OCI-LY3 (cell line): ENCODE results near the gene AGO3.

Experiments
- H2AFZ ChIP-seq: fragments of 200-600, 300-600 bp; shearing (Covaris generic); 2 replicates; pipeline ENCODE4 v1.6.0; 2014; ENCODE audit warnings: antibody characterized with exemption, low read depth, low read length
- H3K27ac ChIP-seq: fragments of 200-600, 300-600 bp; sonication (generic); 2 replicates; pipeline ENCODE4 v1.5.1; 2014; ENCODE audit warnings: mild to moderate bottlenecking, low read length, moderate library complexity, mixed read lengths
- H3K27me3 ChIP-seq: fragments of 200-600, 300-600 bp; sonication (generic); 2 replicates; pipeline ENCODE4 v1.6.1; 2014; ENCODE audit warnings: low read depth, low read length, mixed read lengths
- H3K36me3 ChIP-seq: fragments of 200-600, 300-600 bp; sonication (generic); replicated peaks from 2 replicates; pipeline ENCODE3; 2014; ENCODE audit warnings: low read depth, low read length, mixed read lengths
- H3K4me1 ChIP-seq: fragments of 300-600, 200-600 bp; sonication (generic); 2 replicates; pipeline ENCODE4 v1.6.1; 2014; ENCODE audit warnings: low read length, mixed read lengths
- H3K4me2 ChIP-seq: fragments of 200-600, 300-600 bp; sonication (generic); 2 replicates; pipeline ENCODE4 v1.6.1; 2014; ENCODE audit warnings: low read length, mixed read lengths
- H3K4me3 ChIP-seq: fragments of 300-600, 200-600 bp; sonication (generic); 2 replicates; pipeline ENCODE4 v1.5.1; 2014; ENCODE audit warnings: antibody characterized with exemption, mild to moderate bottlenecking, low read length, moderate library complexity
- H3K79me2 ChIP-seq: fragments of 300-600, 200-600 bp; shearing (Covaris generic); 2 replicates; pipeline ENCODE4 v1.6.1; 2014; ENCODE audit warnings: mild to moderate bottlenecking, low read length, mixed read lengths
- H3K9ac ChIP-seq: fragments of 300-600, 200-600 bp; shearing (Covaris generic); 2 replicates; pipeline ENCODE4 v1.6.0; 2014; ENCODE audit warnings: mild to moderate bottlenecking, low read length, moderate library complexity
- H3K9me3 ChIP-seq: fragments of 200-600, 300-600 bp; shearing (Covaris generic); 2 replicates; pipeline ENCODE4 v1.6.1; 2014; ENCODE audit warnings: low read length, mixed read lengths; ENCODE audit not compliant: insufficient read depth
- H4K20me1 ChIP-seq: fragments of 200-600, 300-600 bp; sonication (generic); 2 replicates; pipeline ENCODE4 v1.6.1; 2016; ENCODE audit warnings: low read length, mixed read lengths; ENCODE audit not compliant: insufficient read depth
- CTCF ChIP-seq: fragments of 200-600, 300-600 bp; sonication (generic); IDR thresholded peaks from 2 replicates; pipeline ENCODE4 v1.5.1; 2014; ENCODE audit warnings: antibody characterized with exemption, low read length, low read depth
- EZH2phosphoT487 ChIP-seq: fragments of 200-600 bp; shearing (Covaris generic); IDR thresholded peaks from 2 replicates; pipeline ENCODE4 v1.6.1; 2018; ENCODE audit warnings: antibody characterized with exemption, mixed run types, low read depth

Gene AGO3

GRCh38 chr1:36031441-36031840, 100.5 kb downstream of the AGO3 start:
- no peak for TF ChIP-seq CTCF
- TF ChIP-seq EZH2phosphoT487, result no peak

GRCh38 chr1:36034692-36035091, 103.8 kb downstream of the AGO3 start:
- no peaks in the 10 kb centered on the region for H3K9me3 ChIP-seq
- no peaks in the 10 kb centered on the region for H3K79me2 ChIP-seq
- H3K4me2 ChIP-seq, result no peak overlapping the region
- H3K4me3 ChIP-seq, result no peak overlapping the region
- no peaks in the 10 kb centered on the region for H3K4me1 ChIP-seq
- H3K36me3 ChIP-seq, result no peaks in the 10 kb centered on the region
- no peaks in the 10 kb centered on the region for H4K20me1 ChIP-seq
- H3K9ac ChIP-seq, result no peak overlapping the region
- no peak overlapping the region for H3K27ac ChIP-seq
- TF ChIP-seq CTCF (no peak), EZH2phosphoT487 (no peak)
- H2AFZ ChIP-seq, result no peak overlapping the region
- H3K27me3 ChIP-seq, result no peaks in the 10 kb centered on the region

More at GRCh38 chr1:36031441-36031840, 100.5 kb downstream of the AGO3 start:
- no peak overlapping the region for H3K4me3 ChIP-seq
- H3K27ac ChIP-seq, result no peak overlapping the region
- H3K9ac ChIP-seq, result no peak overlapping the region
- H3K79me2 ChIP-seq, result no peaks in the 10 kb centered on the region
- H3K9me3 ChIP-seq, result no peaks in the 10 kb centered on the region
- peaks cover 3% of the 10 kb centered on the region for H3K36me3 ChIP-seq
- no peak overlapping the region for H3K4me2 ChIP-seq
- H2AFZ ChIP-seq, result no peak overlapping the region
- no peaks in the 10 kb centered on the region for H4K20me1 ChIP-seq
- no peaks in the 10 kb centered on the region for H3K4me1 ChIP-seq
- no peaks in the 10 kb centered on the region for H3K27me3 ChIP-seq

GRCh38 chr1:36035154-36035553, 104.2 kb downstream of the AGO3 start:
- Histone ChIP-seq H3K9ac (no peak overlapping the region), H3K27ac (no peak overlapping the region), H3K36me3 (peaks cover under 1% of the 10 kb centered on the region)

GRCh38 chr1:36040238-36040637, 109.3 kb downstream of the AGO3 start:
- no peaks in the 10 kb centered on the region for H3K9me3 ChIP-seq
- H3K79me2 ChIP-seq, result no peaks in the 10 kb centered on the region
- H3K9ac ChIP-seq, result no peak overlapping the region
- H3K27ac ChIP-seq, result no peak overlapping the region
- no peaks in the 10 kb centered on the region for H3K4me1 ChIP-seq
- no peaks in the 10 kb centered on the region for H3K27me3 ChIP-seq
- peaks cover 3% of the 10 kb centered on the region for H3K36me3 ChIP-seq
- H3K4me2 ChIP-seq, result no peak overlapping the region
- H4K20me1 ChIP-seq, result no peaks in the 10 kb centered on the region
- TF ChIP-seq EZH2phosphoT487 (no peak), CTCF (no peak)
- H2AFZ ChIP-seq, result no peak overlapping the region
- no peak overlapping the region for H3K4me3 ChIP-seq

More at GRCh38 chr1:36035154-36035553, 104.2 kb downstream of the AGO3 start:
- Histone ChIP-seq H2AFZ (no peak overlapping the region), H3K9me3 (no peaks in the 10 kb centered on the region), H3K4me1 (no peaks in the 10 kb centered on the region), H3K27me3 (no peaks in the 10 kb centered on the region), H3K79me2 (no peaks in the 10 kb centered on the region), H3K4me3 (no peak overlapping the region), H3K4me2 (no peak overlapping the region), H4K20me1 (no peaks in the 10 kb centered on the region)
- TF ChIP-seq CTCF (no peak), EZH2phosphoT487 (no peak)
